GM12873 (cell line): ENCODE data around the gene ARHGEF39.

Experiments used
- TF ChIP-seq, protein P1 (sequence below): IDR thresholded peaks from 2 replicates; pipeline ENCODE4 v1.5.1; 2012; ENCODE audit warnings: low read depth, mild to moderate bottlenecking, moderate library complexity, low read length, control low read depth; ENCODE audit not compliant: insufficient read depth; ENCODE audit errors: missing control alignments

The ARHGEF39 gene

DNA sequence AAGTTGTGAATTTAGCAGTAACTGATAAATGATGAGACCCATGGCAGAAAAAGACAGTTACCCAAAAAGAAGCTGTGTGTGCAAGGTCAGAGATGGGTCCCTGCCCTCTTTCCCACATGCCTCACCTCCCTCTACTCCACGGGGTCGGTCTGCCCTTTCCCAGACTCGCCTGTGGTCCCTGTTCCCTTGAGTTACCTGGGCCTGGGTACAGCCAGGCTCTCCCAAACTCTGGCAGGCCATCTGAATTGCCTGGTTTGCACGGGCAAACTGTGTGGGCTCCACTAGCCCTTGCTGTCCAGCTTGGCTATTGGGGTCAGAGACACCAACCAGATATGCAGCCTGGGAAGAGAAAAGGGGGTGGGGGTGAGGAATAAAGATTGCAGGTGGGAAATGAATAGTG, 43.2 kb upstream of the ARHGEF39 start:
- TF ChIP-seq, protein P1, sequence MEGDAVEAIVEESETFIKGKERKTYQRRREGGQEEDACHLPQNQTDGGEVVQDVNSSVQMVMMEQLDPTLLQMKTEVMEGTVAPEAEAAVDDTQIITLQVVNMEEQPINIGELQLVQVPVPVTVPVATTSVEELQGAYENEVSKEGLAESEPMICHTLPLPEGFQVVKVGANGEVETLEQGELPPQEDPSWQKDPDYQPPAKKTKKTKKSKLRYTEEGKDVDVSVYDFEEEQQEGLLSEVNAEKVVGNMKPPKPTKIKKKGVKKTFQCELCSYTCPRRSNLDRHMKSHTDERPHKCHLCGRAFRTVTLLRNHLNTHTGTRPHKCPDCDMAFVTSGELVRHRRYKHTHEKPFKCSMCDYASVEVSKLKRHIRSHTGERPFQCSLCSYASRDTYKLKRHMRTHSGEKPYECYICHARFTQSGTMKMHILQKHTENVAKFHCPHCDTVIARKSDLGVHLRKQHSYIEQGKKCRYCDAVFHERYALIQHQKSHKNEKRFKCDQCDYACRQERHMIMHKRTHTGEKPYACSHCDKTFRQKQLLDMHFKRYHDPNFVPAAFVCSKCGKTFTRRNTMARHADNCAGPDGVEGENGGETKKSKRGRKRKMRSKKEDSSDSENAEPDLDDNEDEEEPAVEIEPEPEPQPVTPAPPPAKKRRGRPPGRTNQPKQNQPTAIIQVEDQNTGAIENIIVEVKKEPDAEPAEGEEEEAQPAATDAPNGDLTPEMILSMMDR: no peak

DNA sequence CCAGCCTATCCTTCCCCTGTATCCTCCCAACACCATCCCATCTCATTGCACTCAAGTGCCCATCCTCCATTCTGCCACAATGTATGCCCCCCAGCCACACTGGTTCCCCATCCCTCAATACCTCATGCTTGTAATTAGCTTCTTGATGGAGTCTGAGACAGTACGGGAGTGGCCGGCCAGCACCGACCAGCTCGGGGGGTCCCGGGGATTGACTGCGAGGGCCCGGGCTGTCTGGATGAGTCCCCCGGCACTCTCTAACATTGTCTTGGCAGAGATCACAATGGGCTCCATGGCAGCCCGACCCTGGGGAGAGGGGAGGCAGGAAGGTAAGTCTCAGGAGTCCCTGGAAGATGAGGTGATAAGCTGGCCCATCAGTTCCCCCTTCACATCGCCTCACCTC, 42.0 kb upstream of the ARHGEF39 start:
- TF ChIP-seq, protein P1: no peak

DNA sequence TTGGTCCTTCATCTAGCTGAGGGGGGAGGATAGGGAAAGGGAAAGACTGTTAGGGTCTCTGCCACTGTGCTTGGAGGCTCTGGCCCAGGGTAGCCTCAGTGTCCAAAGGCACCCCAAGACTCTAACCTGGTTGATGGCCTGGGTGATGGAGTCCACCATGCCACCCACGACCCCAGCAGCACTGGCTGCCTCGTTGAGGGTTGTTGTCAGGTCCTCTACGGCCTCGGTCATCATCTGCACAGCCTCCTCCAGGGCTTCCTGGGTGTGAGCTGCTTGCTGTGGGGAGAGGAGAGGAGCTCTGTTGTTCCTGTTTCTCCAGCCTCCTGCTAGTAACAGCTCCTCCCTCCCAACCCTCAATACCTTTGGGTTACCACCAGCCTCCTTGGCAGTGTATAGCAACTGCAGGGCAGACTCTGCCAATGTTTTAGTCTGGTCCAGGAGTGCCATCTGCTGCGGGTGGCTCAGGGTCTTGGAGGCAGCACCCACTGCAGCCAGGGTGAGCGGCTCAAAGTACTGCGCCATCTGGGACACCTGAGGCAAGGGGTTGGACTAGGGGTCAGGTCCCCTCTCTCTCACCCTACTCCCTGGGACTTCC, 40.9 kb upstream of the ARHGEF39 start:
- TF ChIP-seq, protein P1: no peak

DNA sequence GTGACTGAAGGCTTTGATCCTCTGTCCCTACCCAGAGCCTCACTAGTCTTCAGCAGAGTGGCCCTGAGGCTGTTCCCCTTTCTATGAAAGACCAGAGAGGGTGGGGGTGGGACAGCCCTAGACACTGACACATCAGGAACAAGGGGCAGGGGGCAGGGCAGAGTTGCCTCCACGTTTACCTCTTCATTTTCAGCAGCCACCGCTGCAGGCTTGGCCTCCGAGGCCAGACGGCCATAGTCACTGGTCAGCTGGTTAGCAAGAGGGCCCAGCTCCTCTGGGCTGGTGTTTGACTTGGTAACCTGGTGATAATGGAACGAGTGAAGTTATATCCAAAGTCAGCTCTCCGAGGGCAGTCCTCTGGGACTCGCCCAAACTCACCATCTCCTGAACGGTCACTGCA, 40.4 kb upstream of the ARHGEF39 start:
- TF ChIP-seq, protein P1: no peak

DNA sequence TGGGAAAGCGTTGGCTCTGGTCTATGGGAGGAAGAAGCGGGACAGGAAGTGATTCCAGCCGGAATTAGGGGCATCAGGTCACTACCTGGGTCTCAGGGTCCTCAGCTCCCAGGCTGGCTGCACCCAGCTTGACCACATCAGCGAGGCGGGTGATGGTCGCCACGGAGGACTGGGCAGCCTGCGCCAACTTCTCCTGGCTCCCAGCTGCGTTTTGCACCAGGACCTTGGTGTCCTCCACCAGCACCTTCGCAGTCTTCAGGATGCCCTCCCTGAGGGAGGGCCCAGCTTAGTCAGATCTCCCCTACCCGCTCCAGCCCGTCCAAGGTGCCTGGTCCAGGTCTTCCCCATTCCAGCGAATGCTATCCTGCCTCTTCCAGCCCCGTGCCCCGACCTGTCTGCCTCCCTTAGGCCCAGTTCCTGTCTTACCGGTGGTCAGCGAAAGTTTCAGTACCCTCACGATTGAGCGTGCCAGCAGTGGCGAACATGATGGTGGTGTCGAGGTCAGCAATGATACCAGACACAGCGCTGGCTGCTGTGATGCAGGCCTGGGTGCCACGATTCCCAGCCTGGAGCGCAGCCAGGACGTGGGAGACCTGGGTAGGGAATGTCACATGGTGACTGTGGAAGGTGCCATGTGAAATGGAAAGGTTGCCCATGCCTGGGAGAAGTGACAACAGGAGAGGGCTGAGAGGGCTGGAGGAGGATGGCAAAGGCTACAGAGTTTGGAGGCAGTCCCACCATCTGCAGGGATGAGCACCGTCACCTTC, 39.1 kb upstream of the ARHGEF39 start:
- TF ChIP-seq, protein P1: no peak

DNA sequence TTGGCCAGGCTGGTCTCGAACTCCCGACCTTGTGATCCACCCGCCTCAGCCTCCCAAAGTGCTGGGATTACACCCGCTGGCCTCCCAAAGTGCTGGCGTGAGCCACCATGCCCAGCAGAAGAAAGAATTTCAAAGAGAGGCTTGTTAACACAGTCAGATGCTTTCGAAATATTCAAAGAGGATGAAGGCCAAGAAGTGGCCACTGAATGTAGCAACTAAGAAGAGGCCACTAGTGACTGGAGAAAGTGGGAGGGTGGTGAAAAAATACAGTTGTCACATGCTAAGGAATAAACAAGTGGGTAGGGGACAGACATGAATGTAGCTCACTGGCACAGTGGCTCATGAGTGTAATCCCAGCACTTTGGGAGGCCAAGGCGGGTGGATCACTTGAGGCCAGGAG, 37.7 kb upstream of the ARHGEF39 start:
- TF ChIP-seq, protein P1: no peak

DNA sequence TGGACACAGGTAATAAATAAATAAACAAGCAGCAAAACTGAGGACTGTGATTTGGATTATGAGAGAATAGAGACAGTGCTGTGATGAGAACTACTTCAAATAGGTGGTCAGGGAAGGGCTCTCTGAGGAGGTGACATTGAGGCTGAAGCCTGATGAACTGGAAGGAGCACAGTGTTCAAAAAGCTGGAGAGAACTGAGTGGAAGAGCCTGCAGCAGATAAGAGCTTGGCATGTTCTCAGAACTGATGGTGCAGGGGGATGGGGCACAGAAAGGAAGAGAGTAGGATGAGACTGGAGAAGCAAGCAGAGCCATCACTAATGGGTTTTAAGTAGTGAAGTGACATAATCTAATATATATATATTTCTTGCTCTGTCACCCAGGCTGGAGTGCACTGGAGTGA, 35.9 kb upstream of the ARHGEF39 start:
- TF ChIP-seq, protein P1: no peak
